Retina (tissue), 1 donor: Measurements from ENCODE around the gene RXRG.

Experiments
- DNase-seq: peaks from one replicate; pipeline ENCODE4 v3.0.0-alpha.2; 2016

Gene RXRG

GRCh38 chr1:165407398-165407797, 37.5 kb downstream of the RXRG start:
- no peak for DNase-seq

GRCh38 chr1:165403835-165404482, 41.0 kb downstream of the RXRG start:
- DNase-seq, result peak; percentile 52

GRCh38 chr1:165402517-165403111, 42.3 kb downstream of the RXRG start:
- DNase-seq, result no peak

GRCh38 chr1:165397944-165398343, 47.0 kb downstream of the RXRG start:
- DNase-seq, result no peak

- DNase-seq, result no peak
Observed at GRCh38 chr1:165395901-165396300, 49.0 kb downstream of the RXRG start.

- no peak for DNase-seq
Observed at GRCh38 chr1:165395478-165395877, 49.4 kb downstream of the RXRG start.

- DNase-seq, result peak; percentile 90
Observed at GRCh38 chr1:165392634-165393571, 52.0 kb downstream of the RXRG start.

GRCh38 chr1:165389609-165390008, 55.3 kb downstream of the RXRG start:
- no peak for DNase-seq

- DNase-seq, result no peak
Observed at GRCh38 chr1:165387961-165388360, 57.0 kb downstream of the RXRG start.

- no peak for DNase-seq
Observed at GRCh38 chr1:165387505-165387904, 57.4 kb downstream of the RXRG start.

- no peak for DNase-seq
Observed at GRCh38 chr1:165383599-165384405, 61.1 kb downstream of the RXRG start.

- no peak for DNase-seq
Observed at GRCh38 chr1:165383067-165383466, 61.9 kb downstream of the RXRG start.

GRCh38 chr1:165381745-165382505, 63.0 kb downstream of the RXRG start:
- DNase-seq, result no peak

GRCh38 chr1:165376811-165377311, 68.1 kb downstream of the RXRG start:
- DNase-seq, result no peak

- DNase-seq, result peak; percentile 90
Observed at GRCh38 chr1:165376041-165376810, 68.7 kb downstream of the RXRG start.

- no peak for DNase-seq
Observed at GRCh38 chr1:165375623-165376022, 69.3 kb downstream of the RXRG start.

- no peak for DNase-seq
Observed at GRCh38 chr1:165371588-165372225, 73.2 kb downstream of the RXRG start.

GRCh38 chr1:165369255-165369848, 75.6 kb downstream of the RXRG start:
- DNase-seq, result peak; percentile 78

GRCh38 chr1:165367375-165367993, 77.4 kb downstream of the RXRG start:
- peak; percentile 81 for DNase-seq

- DNase-seq, result no peak
Observed at GRCh38 chr1:165365341-165365740, 79.6 kb downstream of the RXRG start.
